Stomach (tissue), 4 donors: Measurements from ENCODE around the gene SETDB1.

ENCODE experiments used
- CTCF ChIP-seq, 7 experiments: fragments of 450-650 bp in 4 of 7; fragments of 200-600 bp in 3 of 7; sonication (generic) in 3 of 7; IDR thresholded peaks; one replicate each; pipeline ENCODE4 v1.5.1; 2016 to 2019; ENCODE audit warnings: antibody characterized with exemption in 7 of 7, control low read depth in 2 of 7, mild to moderate bottlenecking in 1 of 7
- POLR2A ChIP-seq, 4 donors: fragments of 450-650 bp; IDR thresholded peaks; one replicate each; pipeline ENCODE4 v1.6.1; 2016; ENCODE audit warnings: antibody characterized with exemption in 4 of 4, control low read depth in 2 of 4, mild to moderate bottlenecking in 1 of 4, moderate library complexity in 1 of 4
- POLR2AphosphoS5 ChIP-seq, 3 donors: sonication (generic); formaldehyde crosslinking; IDR thresholded peaks; one replicate each; pipeline ENCODE4 v1.6.1; 2016; ENCODE audit warnings: antibody characterized with exemption in 3 of 3

- TF ChIP-seq CTCF (IDR thresholded peaks at IDR 0.05) (no peak), POLR2AphosphoS5 (IDR thresholded peaks at IDR 0.05) (no peak), POLR2A (IDR thresholded peaks at IDR 0.05) (no peak)
These were observed 19.8 kb upstream of the SETDB1 start for GRCh38 chr1:150906329-150906728.
